Panc1 (cell line): Measurements from ENCODE around the gene FGF4. TPM values are rescaled to one million over a fixed set of nuclear protein-coding genes. Genes with fewer than 3 reads are reported as not detected.

Experiments used
- ATAC-seq: fragments of 200-7000 bp; cut with Tn5 transposase; 2 replicates; pipeline ENCODE4 v1.9.1; 2020; ENCODE audit warnings: mild to moderate bottlenecking, moderate library complexity
- BruUV-seq: library from RNA; stranded (reverse); fragments of 400-500 nt; replicated peaks from 2 replicates; lab custom pipeline; 2021; lab: Mats Ljungman, UMichigan
- CTCF ChIA-PET: fragments of 300-600 bp; sonication (Branson Sonifier 250); formaldehyde crosslinking; loops from one replicate; lab custom pipeline; 2022; ENCODE audit warnings: antibody characterized with exemption; lab: Charles Lee
- POLR2A ChIA-PET: fragments of 300-600 bp; sonication (Branson Sonifier 250); formaldehyde crosslinking; loops from one replicate; lab custom pipeline; 2022; ENCODE audit warnings: antibody characterized with exemption; lab: Charles Lee
- DNase-seq: peaks from one replicate; pipeline ENCODE4 v3.0.0-alpha.2; 2010; ENCODE audit warnings: low read depth, low spot score
- H3K27ac ChIP-seq: 2 replicates; pipeline ENCODE4 v1.5.1; 2011; ENCODE audit warnings: mild to moderate bottlenecking, low read length, inconsistent platforms
- H3K27me3 ChIP-seq: fragments of 200-500 bp; sonication (Bioruptor generic); 2 replicates; pipeline ENCODE4 v1.6.0; 2014; ENCODE audit warnings: low read length, inconsistent platforms; ENCODE audit not compliant: control insufficient read depth, insufficient read depth
- H3K36me3 ChIP-seq: fragments of 200-500 bp; sonication (Bioruptor generic); 2 replicates; pipeline ENCODE4 v1.5.1; 2014; ENCODE audit warnings: inconsistent platforms, mild to moderate bottlenecking, low read length, moderate library complexity; ENCODE audit not compliant: control insufficient read depth, insufficient read depth
- H3K4me1 ChIP-seq: 2 replicates; pipeline ENCODE4 v1.5.1; 2011; ENCODE audit warnings: inconsistent platforms, mild to moderate bottlenecking, low read length, moderate library complexity; ENCODE audit not compliant: control insufficient read depth, insufficient read depth
- H3K4me3 ChIP-seq, 2 experiments: 2 replicates each; pipeline ENCODE4 v1.5.1; 2011 to 2012; ENCODE audit warnings: low read depth in 2 of 2, low read length in 2 of 2, mild to moderate bottlenecking in 2 of 2, inconsistent platforms in 1 of 2, moderate library complexity in 1 of 2
- H3K9me3 ChIP-seq: fragments of 200-500 bp; sonication (Bioruptor generic); 2 replicates; pipeline ENCODE4 v1.5.1; 2014; ENCODE audit warnings: low read depth, mild to moderate bottlenecking, inconsistent platforms, low read length, moderate library complexity; ENCODE audit not compliant: control insufficient read depth, insufficient read depth
- POLR2AphosphoS5 ChIP-seq: IDR thresholded peaks from 2 replicates; pipeline ENCODE4 v1.6.1; 2012; ENCODE audit warnings: mild to moderate bottlenecking, low read depth, low read length, moderate library complexity
- SIN3A ChIP-seq: IDR thresholded peaks from 2 replicates; pipeline ENCODE4 v1.6.1; 2012; ENCODE audit warnings: low read depth, mild to moderate bottlenecking, low read length, moderate library complexity, borderline replicate concordance; ENCODE audit not compliant: insufficient read depth
- TCF7L2 ChIP-seq: IDR thresholded peaks from 2 replicates; pipeline ENCODE4 v1.6.1; 2011; ENCODE audit warnings: mild to moderate bottlenecking, low read depth, low read length, inconsistent platforms
- in situ Hi-C: cut with HindIII; loops from 2 replicates; pipeline ENCODE4 v1.10.0; 2016; ENCODE audit warnings: low sequenced_read_pairs, low pct_unique_long_range_greater_than_20kb
- intact Hi-C: fragments of 100-400 bp; cut with micrococcal nuclease; formaldehyde crosslinking; loops from one replicate; pipeline ENCODE4 v1.10.0; 2022; ENCODE audit not compliant: unreplicated experiment
- total RNA-seq: library from RNA; stranded (reverse); gene quantifications from one replicate; pipeline ENCODE4 v1.2.1, GENCODE V29; 2021; ENCODE audit not compliant: unreplicated experiment
- TF ChIP-seq, protein P1 (sequence below): fragments of 450-650 bp; IDR thresholded peaks from 2 replicates; pipeline ENCODE4 v1.5.1; 2017; ENCODE audit warnings: mild to moderate bottlenecking
- TF ChIP-seq, protein P2 (sequence below), 2 experiments: IDR thresholded peaks; 2 replicates each; pipeline ENCODE4 v1.6.1; 2011 to 2012; ENCODE audit warnings: low read depth in 2 of 2, control low read depth in 1 of 2, low read length in 1 of 2, mild to moderate bottlenecking in 1 of 2, moderate library complexity in 1 of 2; ENCODE audit not compliant: insufficient read depth in 1 of 2

FGF4 gene
- total RNA-seq, 1 experiment from 2014 or later = not detected

DNA sequence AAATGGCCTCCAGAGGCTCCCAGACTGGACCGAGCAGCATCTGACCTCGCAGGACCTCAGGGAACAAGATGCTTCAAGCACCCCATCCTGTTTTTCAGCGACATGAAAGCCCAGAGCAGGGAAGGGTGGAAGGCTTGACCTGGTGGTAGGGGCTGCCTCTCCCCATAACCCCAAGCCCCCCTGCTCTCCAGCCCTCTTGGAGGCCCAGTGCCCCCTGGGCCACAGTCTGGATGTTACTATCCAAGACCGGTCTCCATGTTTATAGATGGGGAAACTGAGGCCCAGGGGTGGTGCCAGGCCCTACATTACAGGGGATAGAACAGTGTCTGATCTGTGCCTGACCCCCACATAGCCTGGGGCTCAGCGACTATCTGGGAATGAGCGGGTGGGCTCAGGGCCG lies 37.1 kb upstream of the FGF4 start:
- no peak overlapping the region for H3K27ac ChIP-seq
- no peaks in the 10 kb centered on the region for H3K9me3 ChIP-seq
- DNase-seq = no peak
- intact Hi-C loops (no loop called here), in situ Hi-C loops (no loop called here)
- ATAC-seq = no peak
- H3K4me3 ChIP-seq = no peak overlapping the region
- TF ChIP-seq, protein P1, sequence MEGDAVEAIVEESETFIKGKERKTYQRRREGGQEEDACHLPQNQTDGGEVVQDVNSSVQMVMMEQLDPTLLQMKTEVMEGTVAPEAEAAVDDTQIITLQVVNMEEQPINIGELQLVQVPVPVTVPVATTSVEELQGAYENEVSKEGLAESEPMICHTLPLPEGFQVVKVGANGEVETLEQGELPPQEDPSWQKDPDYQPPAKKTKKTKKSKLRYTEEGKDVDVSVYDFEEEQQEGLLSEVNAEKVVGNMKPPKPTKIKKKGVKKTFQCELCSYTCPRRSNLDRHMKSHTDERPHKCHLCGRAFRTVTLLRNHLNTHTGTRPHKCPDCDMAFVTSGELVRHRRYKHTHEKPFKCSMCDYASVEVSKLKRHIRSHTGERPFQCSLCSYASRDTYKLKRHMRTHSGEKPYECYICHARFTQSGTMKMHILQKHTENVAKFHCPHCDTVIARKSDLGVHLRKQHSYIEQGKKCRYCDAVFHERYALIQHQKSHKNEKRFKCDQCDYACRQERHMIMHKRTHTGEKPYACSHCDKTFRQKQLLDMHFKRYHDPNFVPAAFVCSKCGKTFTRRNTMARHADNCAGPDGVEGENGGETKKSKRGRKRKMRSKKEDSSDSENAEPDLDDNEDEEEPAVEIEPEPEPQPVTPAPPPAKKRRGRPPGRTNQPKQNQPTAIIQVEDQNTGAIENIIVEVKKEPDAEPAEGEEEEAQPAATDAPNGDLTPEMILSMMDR = no peak
- TF ChIP-seq TCF7L2 (no peak), SIN3A (no peak), POLR2AphosphoS5 (no peak)
- TF ChIP-seq, protein P2, sequence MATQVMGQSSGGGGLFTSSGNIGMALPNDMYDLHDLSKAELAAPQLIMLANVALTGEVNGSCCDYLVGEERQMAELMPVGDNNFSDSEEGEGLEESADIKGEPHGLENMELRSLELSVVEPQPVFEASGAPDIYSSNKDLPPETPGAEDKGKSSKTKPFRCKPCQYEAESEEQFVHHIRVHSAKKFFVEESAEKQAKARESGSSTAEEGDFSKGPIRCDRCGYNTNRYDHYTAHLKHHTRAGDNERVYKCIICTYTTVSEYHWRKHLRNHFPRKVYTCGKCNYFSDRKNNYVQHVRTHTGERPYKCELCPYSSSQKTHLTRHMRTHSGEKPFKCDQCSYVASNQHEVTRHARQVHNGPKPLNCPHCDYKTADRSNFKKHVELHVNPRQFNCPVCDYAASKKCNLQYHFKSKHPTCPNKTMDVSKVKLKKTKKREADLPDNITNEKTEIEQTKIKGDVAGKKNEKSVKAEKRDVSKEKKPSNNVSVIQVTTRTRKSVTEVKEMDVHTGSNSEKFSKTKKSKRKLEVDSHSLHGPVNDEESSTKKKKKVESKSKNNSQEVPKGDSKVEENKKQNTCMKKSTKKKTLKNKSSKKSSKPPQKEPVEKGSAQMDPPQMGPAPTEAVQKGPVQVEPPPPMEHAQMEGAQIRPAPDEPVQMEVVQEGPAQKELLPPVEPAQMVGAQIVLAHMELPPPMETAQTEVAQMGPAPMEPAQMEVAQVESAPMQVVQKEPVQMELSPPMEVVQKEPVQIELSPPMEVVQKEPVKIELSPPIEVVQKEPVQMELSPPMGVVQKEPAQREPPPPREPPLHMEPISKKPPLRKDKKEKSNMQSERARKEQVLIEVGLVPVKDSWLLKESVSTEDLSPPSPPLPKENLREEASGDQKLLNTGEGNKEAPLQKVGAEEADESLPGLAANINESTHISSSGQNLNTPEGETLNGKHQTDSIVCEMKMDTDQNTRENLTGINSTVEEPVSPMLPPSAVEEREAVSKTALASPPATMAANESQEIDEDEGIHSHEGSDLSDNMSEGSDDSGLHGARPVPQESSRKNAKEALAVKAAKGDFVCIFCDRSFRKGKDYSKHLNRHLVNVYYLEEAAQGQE (IDR thresholded peaks at IDR 0.05; ENCODE audit: insufficient read depth in 1 of 2, low read depth in 2 of 2, low read length in 1 of 2) = no peak
- no peaks in the 10 kb centered on the region for H3K36me3 ChIP-seq
- ChIA-PET CTCF (no interaction called here), POLR2A (no interaction called here)
- H3K4me1 ChIP-seq = no peaks in the 10 kb centered on the region; the same call in 1 of the 2 replicates
- BruUV-seq = no TSS peak
- peaks cover 16% of the 10 kb centered on the region for H3K27me3 ChIP-seq

DNA sequence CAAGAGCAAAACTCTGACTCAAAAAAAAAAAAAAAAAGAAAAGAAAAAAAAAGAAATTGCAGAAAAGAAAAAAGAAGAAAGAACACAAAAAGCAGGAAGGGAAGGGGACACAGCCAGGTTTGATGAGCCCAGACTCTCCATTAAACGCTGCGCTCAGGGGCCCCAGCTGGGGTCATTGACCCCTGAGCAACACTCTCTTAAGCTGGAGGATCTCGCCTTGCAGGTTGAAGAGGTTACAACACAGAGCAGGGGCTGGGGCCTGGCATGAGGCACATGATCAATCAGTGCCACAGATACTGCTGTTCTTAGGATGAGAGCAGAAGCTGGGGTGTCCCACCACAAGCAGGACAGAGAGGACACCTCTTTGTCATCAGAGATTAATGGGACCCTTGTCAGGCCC lies 36.3 kb upstream of the FGF4 start:
- no peaks in the 10 kb centered on the region; the same call in 1 of the 2 replicates for H3K4me1 ChIP-seq

More for the DNA sequence above, 36.3 kb upstream of the FGF4 start:
- ChIA-PET CTCF (interaction anchor here (0.7 kb wide), 1 partner anchor 1015 kb away, joined by 10 read pairs; no protein-coding TSS in a partner anchor), POLR2A (no interaction called here)
- TF ChIP-seq, protein P1 = no peak
- TF ChIP-seq POLR2AphosphoS5 (no peak), TCF7L2 (no peak), SIN3A (no peak)
- TF ChIP-seq, protein P2 (IDR thresholded peaks at IDR 0.05; ENCODE audit: insufficient read depth in 1 of 2, low read depth in 2 of 2, low read length in 1 of 2) = no peak
- H3K27me3 ChIP-seq = peaks cover 12% of the 10 kb centered on the region
- no peak overlapping the region for H3K27ac ChIP-seq
- in situ Hi-C loops (no loop called here), intact Hi-C loops (no loop called here)
- DNase-seq (no peak), ATAC-seq (no peak)
- H3K36me3 ChIP-seq = no peaks in the 10 kb centered on the region
- no TSS peak for BruUV-seq
- no peak overlapping the region for H3K4me3 ChIP-seq
- no peaks in the 10 kb centered on the region for H3K9me3 ChIP-seq
